ENCODE measurements around the gene SMYD3.
"Not testable (repeated sequence)": the region's sequence is repeated elsewhere in the genome, so short reads cannot be mapped to it uniquely, and the experiment has no call there.

The SMYD3 gene

GRCh38 chr1:246332078-246332477, 175.0 kb downstream of the SMYD3 start:
- Histone ChIP-seq H3K27ac (ENCODE audit: insufficient read depth in 1 of 2, low read depth in 1 of 2, low read length in 2 of 2, poor library complexity in 1 of 2, severe bottlenecking in 2 of 2) (no peak overlapping the region), H3K4me3 (ENCODE audit: control insufficient read depth in 1 of 7, extremely low read depth in 1 of 7, insufficient read depth in 4 of 7, low read depth in 2 of 7, low read length in 6 of 7) (no peak overlapping the region), H3K9me3 (ENCODE audit: control extremely low read depth in 1 of 5, control insufficient read depth in 4 of 5, insufficient read depth in 2 of 5, low read depth in 1 of 5, low read length in 4 of 5) (peaks cover 0 to 3% (median 0%) of the 10 kb centered on the region in 5 experiments), H3K36me3 (ENCODE audit: control insufficient read depth in 4 of 4, insufficient read depth in 4 of 4, low read length in 3 of 4) (peaks cover 0 to 9% (median 6%) of the 10 kb centered on the region in 4 experiments), H3K27me3 (replicated peaks in 2 of 5; ENCODE audit: control insufficient read depth in 4 of 5, insufficient read depth in 5 of 5, low read length in 4 of 5) (no peaks in the 10 kb centered on the region), H3K4me1 (ENCODE audit: control extremely low read depth in 1 of 4, control insufficient read depth in 4 of 4, insufficient read depth in 4 of 4, low read length in 3 of 4) (no peaks in the 10 kb centered on the region)
- WGBS (ENCODE audit: insufficient coverage), result no CpG with 5 or more reads among the region's 1 CpG
- no peak for DNase-seq
- CTCF ChIA-PET, result interaction anchor here (1.5 kb wide), 1 partner anchor 9 kb away, joined by 5 read pairs; no protein-coding TSS in a partner anchor
- POLR2A ChIA-PET, result no interaction called here

GRCh38 chr1:246329900-246330299, 177.2 kb downstream of the SMYD3 start:
- Histone ChIP-seq H3K9me3 (ENCODE audit: control extremely low read depth in 1 of 5, control insufficient read depth in 4 of 5, insufficient read depth in 2 of 5, low read depth in 1 of 5, low read length in 4 of 5) (peaks cover 0 to 3% (median 0%) of the 10 kb centered on the region in 5 experiments), H3K27me3 (replicated peaks in 2 of 5; ENCODE audit: control insufficient read depth in 4 of 5, insufficient read depth in 5 of 5, low read length in 4 of 5) (no peaks in the 10 kb centered on the region), H3K4me3 (ENCODE audit: control insufficient read depth in 1 of 7, extremely low read depth in 1 of 7, insufficient read depth in 4 of 7, low read depth in 2 of 7, low read length in 6 of 7) (no peak overlapping the region), H3K36me3 (ENCODE audit: control insufficient read depth in 4 of 4, insufficient read depth in 4 of 4, low read length in 3 of 4) (peaks cover 0 to 11% (median 6%) of the 10 kb centered on the region in 4 experiments), H3K27ac (ENCODE audit: insufficient read depth in 1 of 2, low read depth in 1 of 2, low read length in 2 of 2, poor library complexity in 1 of 2, severe bottlenecking in 2 of 2) (no peak overlapping the region), H3K4me1 (ENCODE audit: control extremely low read depth in 1 of 4, control insufficient read depth in 4 of 4, insufficient read depth in 4 of 4, low read length in 3 of 4) (no peaks in the 10 kb centered on the region)
- WGBS (ENCODE audit: insufficient coverage), result 97% methylated on average over 3 of the region's 4 CpGs
- DNase-seq, result no peak
- ChIA-PET POLR2A (no interaction called here), CTCF (no interaction called here)

DNA sequence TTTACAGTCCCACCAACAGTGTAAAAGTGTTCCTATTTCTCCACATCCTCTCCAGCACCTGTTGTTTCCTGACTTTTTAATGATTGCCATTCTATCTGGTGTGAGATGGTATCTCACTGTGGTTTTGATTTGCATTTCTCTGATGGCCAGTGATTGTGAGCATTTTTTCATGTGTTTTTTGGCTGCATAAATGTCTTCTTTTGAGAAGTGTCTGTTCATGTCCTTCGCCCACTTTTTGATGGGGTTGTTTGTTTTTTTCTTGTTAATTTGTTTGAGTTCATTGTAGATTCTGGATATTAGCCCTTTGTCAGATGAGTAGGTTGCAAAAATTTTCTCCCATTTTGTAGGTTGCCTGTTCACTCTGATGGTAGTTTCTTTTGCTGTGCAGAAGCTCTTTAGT, 177.8 kb downstream of the SMYD3 start:
- H3K4me1 ChIP-seq (ENCODE audit: control extremely low read depth in 1 of 4, control insufficient read depth in 4 of 4, insufficient read depth in 4 of 4, low read length in 3 of 4); POLR2A ChIA-PET: not testable (repeated sequence)
- WGBS (ENCODE audit: insufficient coverage), result no CpG with 5 or more reads among the region's 1 CpG

DNA sequence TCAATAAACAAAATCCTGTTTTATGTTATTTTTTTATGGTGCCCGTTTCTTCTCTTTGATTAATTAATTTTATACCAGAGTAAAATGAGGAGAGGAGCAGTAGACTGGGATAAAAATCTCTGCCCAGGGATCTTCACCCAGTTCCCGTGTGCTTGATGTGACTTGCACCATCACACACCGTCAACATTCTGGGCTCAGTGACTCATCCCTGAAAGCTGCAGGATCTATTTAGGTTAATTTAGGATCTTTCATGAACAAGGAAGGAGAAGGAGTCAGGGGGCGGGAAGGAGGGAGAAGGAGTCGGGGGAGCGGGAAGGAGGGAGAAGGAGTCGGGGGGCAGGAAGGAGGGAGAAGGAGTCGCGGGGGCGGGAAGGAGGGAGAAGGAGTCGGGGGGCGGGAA, 182.4 kb downstream of the SMYD3 start:
- peak in 1 of 3 donors; percentile 44 for DNase-seq

More for the DNA sequence above, 177.8 kb downstream of the SMYD3 start:
- DNase-seq; H3K4me3 ChIP-seq (ENCODE audit: control insufficient read depth in 1 of 7, extremely low read depth in 1 of 7, insufficient read depth in 4 of 7, low read depth in 2 of 7, low read length in 6 of 7); H3K9me3 ChIP-seq (ENCODE audit: control extremely low read depth in 1 of 5, control insufficient read depth in 4 of 5, insufficient read depth in 2 of 5, low read depth in 1 of 5, low read length in 4 of 5); H3K27me3 ChIP-seq (replicated peaks in 2 of 5; ENCODE audit: control insufficient read depth in 4 of 5, insufficient read depth in 5 of 5, low read length in 4 of 5); H3K27ac ChIP-seq (ENCODE audit: insufficient read depth in 1 of 2, low read depth in 1 of 2, low read length in 2 of 2, poor library complexity in 1 of 2, severe bottlenecking in 2 of 2); CTCF ChIA-PET; H3K36me3 ChIP-seq (ENCODE audit: control insufficient read depth in 4 of 4, insufficient read depth in 4 of 4, low read length in 3 of 4): not testable (repeated sequence)

DNA sequence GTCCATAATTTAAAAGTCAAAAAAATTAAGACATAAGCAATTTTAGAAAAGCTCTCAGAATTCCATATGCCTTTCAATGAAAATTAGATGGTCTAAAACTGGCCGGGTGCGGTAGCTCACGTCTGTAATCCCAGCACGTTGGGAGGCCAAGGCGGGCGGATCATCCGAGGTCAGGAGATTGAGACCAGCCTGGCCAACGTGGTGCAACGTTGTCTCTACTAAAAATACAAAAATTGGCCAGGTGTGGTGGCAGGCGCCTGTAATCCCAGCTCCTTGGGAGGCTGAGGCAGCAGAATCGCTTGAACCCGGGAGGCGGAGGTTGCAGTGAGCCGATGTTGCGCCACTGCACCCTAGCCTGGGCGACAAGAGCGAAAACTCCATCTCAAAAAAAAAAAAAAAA, 183.0 kb downstream of the SMYD3 start:
- CTCF ChIA-PET; DNase-seq; H3K36me3 ChIP-seq (ENCODE audit: control insufficient read depth in 4 of 4, insufficient read depth in 4 of 4, low read length in 3 of 4); H3K9me3 ChIP-seq (ENCODE audit: control extremely low read depth in 1 of 5, control insufficient read depth in 4 of 5, insufficient read depth in 2 of 5, low read depth in 1 of 5, low read length in 4 of 5); H3K27ac ChIP-seq (ENCODE audit: insufficient read depth in 1 of 2, low read depth in 1 of 2, low read length in 2 of 2, poor library complexity in 1 of 2, severe bottlenecking in 2 of 2); H3K27me3 ChIP-seq (replicated peaks in 2 of 5; ENCODE audit: control insufficient read depth in 4 of 5, insufficient read depth in 5 of 5, low read length in 4 of 5); POLR2A ChIA-PET; H3K4me3 ChIP-seq (ENCODE audit: control insufficient read depth in 1 of 7, extremely low read depth in 1 of 7, insufficient read depth in 4 of 7, low read depth in 2 of 7, low read length in 6 of 7): not testable (repeated sequence)
- over 99% methylated on average over 11 of the region's 17 CpGs for WGBS (ENCODE audit: insufficient coverage)
- peaks cover 3 to 21% (median 10%) of the 10 kb centered on the region in 4 experiments for H3K4me1 ChIP-seq (ENCODE audit: control extremely low read depth in 1 of 4, control insufficient read depth in 4 of 4, insufficient read depth in 4 of 4, low read length in 3 of 4)

More for the DNA sequence above, 182.4 kb downstream of the SMYD3 start:
- Histone ChIP-seq H3K4me1 (ENCODE audit: control extremely low read depth in 1 of 4, control insufficient read depth in 4 of 4, insufficient read depth in 4 of 4, low read length in 3 of 4) (peaks cover 3 to 14% (median 7%) of the 10 kb centered on the region in 4 experiments), H3K36me3 (ENCODE audit: control insufficient read depth in 4 of 4, insufficient read depth in 4 of 4, low read length in 3 of 4) (peaks cover 0 to 3% (median under 1%) of the 10 kb centered on the region in 4 experiments), H3K9me3 (ENCODE audit: control extremely low read depth in 1 of 5, control insufficient read depth in 4 of 5, insufficient read depth in 2 of 5, low read depth in 1 of 5, low read length in 4 of 5) (peaks cover 0 to 2% (median 0%) of the 10 kb centered on the region in 5 experiments), H3K27me3 (replicated peaks in 2 of 5; ENCODE audit: control insufficient read depth in 4 of 5, insufficient read depth in 5 of 5, low read length in 4 of 5) (no peaks in the 10 kb centered on the region), H3K4me3 (ENCODE audit: control insufficient read depth in 1 of 7, extremely low read depth in 1 of 7, insufficient read depth in 4 of 7, low read depth in 2 of 7, low read length in 6 of 7) (no peak overlapping the region), H3K27ac (ENCODE audit: insufficient read depth in 1 of 2, low read depth in 1 of 2, low read length in 2 of 2, poor library complexity in 1 of 2, severe bottlenecking in 2 of 2) (no peak overlapping the region)
- ChIA-PET CTCF (no interaction called here), POLR2A (no interaction called here)
- WGBS (ENCODE audit: insufficient coverage), result 100% methylated on average over 2 of the region's 12 CpGs

DNA sequence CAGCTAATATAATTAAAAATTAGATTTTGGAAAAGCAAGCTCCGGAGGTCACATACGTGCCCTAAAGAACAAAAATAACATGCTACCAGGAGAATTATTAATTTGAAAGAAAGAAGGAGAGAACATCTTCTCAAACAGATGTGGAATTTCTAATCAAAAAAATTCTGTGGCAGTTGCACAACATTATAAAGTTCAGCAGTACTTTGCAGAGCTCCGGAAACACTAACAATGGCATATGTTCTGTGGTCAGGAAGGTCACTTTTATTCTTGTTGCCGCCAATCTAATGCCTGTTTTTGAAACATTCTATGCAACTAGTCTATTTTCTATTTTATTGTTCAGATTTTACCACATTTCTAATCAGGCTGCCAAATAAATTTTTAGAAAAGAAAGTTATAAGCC, 186.8 kb downstream of the SMYD3 start:
- ChIA-PET POLR2A (no interaction called here), CTCF (interaction anchor here (1.5 kb wide), 1 partner anchor 15 kb away, joined by 5 read pairs; no protein-coding TSS in a partner anchor)
- no peak overlapping the region for H3K27ac ChIP-seq (ENCODE audit: insufficient read depth in 1 of 2, low read depth in 1 of 2, low read length in 2 of 2, poor library complexity in 1 of 2, severe bottlenecking in 2 of 2)
- H3K27me3 ChIP-seq (replicated peaks in 2 of 5; ENCODE audit: control insufficient read depth in 4 of 5, insufficient read depth in 5 of 5, low read length in 4 of 5), result no peaks in the 10 kb centered on the region
- peaks cover 3 to 22% (median 10%) of the 10 kb centered on the region in 4 experiments for H3K4me1 ChIP-seq (ENCODE audit: control extremely low read depth in 1 of 4, control insufficient read depth in 4 of 4, insufficient read depth in 4 of 4, low read length in 3 of 4)
- peak overlapping the region in 1 of 7 experiments; percentile 38 for H3K4me3 ChIP-seq (ENCODE audit: control insufficient read depth in 1 of 7, extremely low read depth in 1 of 7, insufficient read depth in 4 of 7, low read depth in 2 of 7, low read length in 6 of 7)
- WGBS (ENCODE audit: insufficient coverage), result 48% methylated on average over 2 of the region's 4 CpGs
- no peaks in the 10 kb centered on the region for H3K9me3 ChIP-seq (ENCODE audit: control extremely low read depth in 1 of 5, control insufficient read depth in 4 of 5, insufficient read depth in 2 of 5, low read depth in 1 of 5, low read length in 4 of 5)
- no peaks in the 10 kb centered on the region for H3K36me3 ChIP-seq (ENCODE audit: control insufficient read depth in 4 of 4, insufficient read depth in 4 of 4, low read length in 3 of 4)
- peak in 2 of 3 donors; percentile 73 to 85 for DNase-seq

- WGBS (ENCODE audit: insufficient coverage), result 100% methylated on average over 1 of the region's 5 CpGs
- no peak overlapping the region for H3K27ac ChIP-seq (ENCODE audit: insufficient read depth in 1 of 2, low read depth in 1 of 2, low read length in 2 of 2, poor library complexity in 1 of 2, severe bottlenecking in 2 of 2)
- ChIA-PET CTCF (interaction anchor here (0.9 to 1.5 kb wide), 2 partner anchors 10 to 14 kb away, joined by 3 to 5 read pairs; no protein-coding TSS in a partner anchor), POLR2A (no interaction called here)
- no peaks in the 10 kb centered on the region for H3K9me3 ChIP-seq (ENCODE audit: control extremely low read depth in 1 of 5, control insufficient read depth in 4 of 5, insufficient read depth in 2 of 5, low read depth in 1 of 5, low read length in 4 of 5)
- peaks cover 3 to 31% (median 10%) of the 10 kb centered on the region in 4 experiments for H3K4me1 ChIP-seq (ENCODE audit: control extremely low read depth in 1 of 4, control insufficient read depth in 4 of 4, insufficient read depth in 4 of 4, low read length in 3 of 4)
- H3K27me3 ChIP-seq (replicated peaks in 2 of 5; ENCODE audit: control insufficient read depth in 4 of 5, insufficient read depth in 5 of 5, low read length in 4 of 5), result no peaks in the 10 kb centered on the region
- no peak overlapping the region for H3K4me3 ChIP-seq (ENCODE audit: control insufficient read depth in 1 of 7, extremely low read depth in 1 of 7, insufficient read depth in 4 of 7, low read depth in 2 of 7, low read length in 6 of 7)
- H3K36me3 ChIP-seq (ENCODE audit: control insufficient read depth in 4 of 4, insufficient read depth in 4 of 4, low read length in 3 of 4), result no peaks in the 10 kb centered on the region
- no peak for DNase-seq
These were observed 187.9 kb downstream of the SMYD3 start for GRCh38 chr1:246319083-246319714.

Data from common myeloid progenitor, CD34-positive (primary cell).